ENCODE data around the gene SEZ6. TPM values are rescaled to one million over a fixed set of nuclear protein-coding genes. Genes with fewer than 3 reads are reported as not detected.

The SEZ6 gene
- 6.9 and 11.5 TPM in 2 replicates for total RNA-seq (ENCODE audit: low replicate concordance)
- long read RNA-seq, partial matches to known transcripts: 5 of 5 reads
- long read RNA-seq, other reads (novel, unspliced or antisense): 0 of 5 reads

GRCh38 chr17:29005936-29006511 is at the start of gene SEZ6:
TSS of gene SEZ6 (minus strand) at chr17:29006033. CDS start at chr17:29005869, 164 bp downstream.
- no peaks in the 10 kb centered on the region for H3K36me3 Mint-ChIP-seq
- H3K4me1 Mint-ChIP-seq (ENCODE audit: unreplicated experiment): no peaks in the 10 kb centered on the region
- peaks cover 89% of the 10 kb centered on the region for H3K27me3 Mint-ChIP-seq
- no peak within 1 kb of the TSS for H3K27ac Mint-ChIP-seq
- DNase-seq (ENCODE audit: extremely low spot score, unreplicated experiment): peak; percentile 91
- peak within 1 kb of the TSS; percentile 72 for H3K4me3 Mint-ChIP-seq
- no peaks in the 10 kb centered on the region for H3K9me3 Mint-ChIP-seq
- TF ChIP-seq, protein P1, sequence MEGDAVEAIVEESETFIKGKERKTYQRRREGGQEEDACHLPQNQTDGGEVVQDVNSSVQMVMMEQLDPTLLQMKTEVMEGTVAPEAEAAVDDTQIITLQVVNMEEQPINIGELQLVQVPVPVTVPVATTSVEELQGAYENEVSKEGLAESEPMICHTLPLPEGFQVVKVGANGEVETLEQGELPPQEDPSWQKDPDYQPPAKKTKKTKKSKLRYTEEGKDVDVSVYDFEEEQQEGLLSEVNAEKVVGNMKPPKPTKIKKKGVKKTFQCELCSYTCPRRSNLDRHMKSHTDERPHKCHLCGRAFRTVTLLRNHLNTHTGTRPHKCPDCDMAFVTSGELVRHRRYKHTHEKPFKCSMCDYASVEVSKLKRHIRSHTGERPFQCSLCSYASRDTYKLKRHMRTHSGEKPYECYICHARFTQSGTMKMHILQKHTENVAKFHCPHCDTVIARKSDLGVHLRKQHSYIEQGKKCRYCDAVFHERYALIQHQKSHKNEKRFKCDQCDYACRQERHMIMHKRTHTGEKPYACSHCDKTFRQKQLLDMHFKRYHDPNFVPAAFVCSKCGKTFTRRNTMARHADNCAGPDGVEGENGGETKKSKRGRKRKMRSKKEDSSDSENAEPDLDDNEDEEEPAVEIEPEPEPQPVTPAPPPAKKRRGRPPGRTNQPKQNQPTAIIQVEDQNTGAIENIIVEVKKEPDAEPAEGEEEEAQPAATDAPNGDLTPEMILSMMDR (conservative IDR thresholded peaks at IDR 0.05): peak; percentile 27

GRCh38 chr17:29054835-29055234 is 49.0 kb upstream of the SEZ6 start:
- Mint-ChIP-seq H3K36me3 (no peaks in the 10 kb centered on the region), H3K27ac (peak overlapping the region; percentile 73), H3K4me1 (ENCODE audit: unreplicated experiment) (peaks cover 19% of the 10 kb centered on the region), H3K4me3 (peak overlapping the region; percentile 46), H3K27me3 (peaks cover 51% of the 10 kb centered on the region), H3K9me3 (no peaks in the 10 kb centered on the region)
- TF ChIP-seq, protein P1 (conservative IDR thresholded peaks at IDR 0.05): no peak
- DNase-seq (ENCODE audit: extremely low spot score, unreplicated experiment): no peak

- no peak overlapping the region for H3K27ac Mint-ChIP-seq
Observed at GRCh38 chr17:29051731-29052130, 45.9 kb upstream of the SEZ6 start.

DNA sequence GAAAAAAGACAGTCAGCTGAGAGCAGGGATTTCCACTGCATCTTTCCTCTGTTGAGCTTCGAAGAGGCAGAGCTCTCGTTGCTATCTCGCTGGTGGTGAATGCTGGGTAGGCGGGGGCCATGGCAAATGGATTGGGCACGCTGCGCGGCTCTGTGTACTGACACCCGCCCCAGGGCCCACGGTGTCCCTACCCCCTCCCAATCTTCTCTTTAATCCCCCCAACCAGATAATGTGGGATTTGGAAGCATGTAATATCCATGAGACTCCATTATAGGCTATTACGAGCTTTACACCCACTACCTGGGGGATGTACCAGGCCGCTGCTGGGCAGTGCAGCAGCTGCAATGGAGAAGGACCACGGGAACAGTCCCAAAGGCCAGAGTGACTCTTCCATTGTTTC is 45.4 kb upstream of the SEZ6 start:
- Mint-ChIP-seq H3K4me1 (ENCODE audit: unreplicated experiment) (peaks cover 40% of the 10 kb centered on the region), H3K9me3 (no peaks in the 10 kb centered on the region), H3K4me3 (no peak overlapping the region), H3K27me3 (peaks cover 61% of the 10 kb centered on the region), H3K36me3 (no peaks in the 10 kb centered on the region), H3K27ac (no peak overlapping the region)
- no peak for DNase-seq (ENCODE audit: extremely low spot score, unreplicated experiment)
- TF ChIP-seq, protein P1 (conservative IDR thresholded peaks at IDR 0.05): no peak

More at GRCh38 chr17:29051731-29052130, 45.9 kb upstream of the SEZ6 start:
- Mint-ChIP-seq H3K36me3 (no peaks in the 10 kb centered on the region), H3K4me3 (no peak overlapping the region), H3K9me3 (no peaks in the 10 kb centered on the region), H3K4me1 (ENCODE audit: unreplicated experiment) (peaks cover 37% of the 10 kb centered on the region), H3K27me3 (peaks cover 60% of the 10 kb centered on the region)
- TF ChIP-seq, protein P1 (conservative IDR thresholded peaks at IDR 0.05): no peak
- no peak for DNase-seq (ENCODE audit: extremely low spot score, unreplicated experiment)

GRCh38 chr17:29050176-29050575 is 44.3 kb upstream of the SEZ6 start:
- Mint-ChIP-seq H3K4me1 (ENCODE audit: unreplicated experiment) (peaks cover 42% of the 10 kb centered on the region), H3K36me3 (no peaks in the 10 kb centered on the region), H3K27me3 (peaks cover 57% of the 10 kb centered on the region), H3K27ac (no peak overlapping the region), H3K4me3 (no peak overlapping the region), H3K9me3 (no peaks in the 10 kb centered on the region)
- no peak for DNase-seq (ENCODE audit: extremely low spot score, unreplicated experiment)
- TF ChIP-seq, protein P1 (conservative IDR thresholded peaks at IDR 0.05): no peak
